ENCODE results near the gene TYROBP. TPM values are rescaled to one million over a fixed set of nuclear protein-coding genes. Genes with fewer than 3 reads are reported as not detected.
A peak's percentile ranks its signal among the peaks of the same experiment; 100 is the strongest.

The TYROBP gene
- total RNA-seq, 1 experiment from 2014 or later = not detected

GRCh38 chr19:35897706-35898451, 10.2 kb downstream of the TYROBP start:
- H3K36me3 ChIP-seq (ENCODE audit: insufficient read depth, low read length, poor library complexity, severe bottlenecking) = peaks cover 22% of the 10 kb centered on the region
- H3K27ac ChIP-seq (ENCODE audit: low read depth, low read length, poor library complexity, severe bottlenecking) = no peak overlapping the region
- ChIA-PET CTCF (no interaction called here), POLR2A (ENCODE audit: low non-redundant PET) (no interaction called here)
- no peaks in the 10 kb centered on the region for H3K9me3 ChIP-seq (ENCODE audit: low read depth, low read length, poor library complexity, severe bottlenecking)
- no peak for TF ChIP-seq CTCF (conservative IDR thresholded peaks at IDR 0.05; ENCODE audit: low read depth, low read length)
- no peak for TF ChIP-seq EZH2 (IDR thresholded peaks at IDR 0.05; ENCODE audit: borderline replicate concordance, low read depth, low read length, poor library complexity, severe bottlenecking)
- no peaks in the 10 kb centered on the region for H3K27me3 ChIP-seq (replicated peaks; ENCODE audit: insufficient read depth, low read depth, low read length, poor library complexity)
- BruUV-seq (replicated peaks) = no TSS peak
- H3K4me3 ChIP-seq (ENCODE audit: low read depth, low read length, poor library complexity, severe bottlenecking) = peak overlapping the region; percentile 73
- peaks cover 32% of the 10 kb centered on the region for H3K4me1 ChIP-seq (ENCODE audit: insufficient read depth, low read length, poor library complexity, severe bottlenecking)
- no peak for DNase-seq (ENCODE audit: low spot score)
- intact Hi-C loops (cut with micrococcal nuclease; ENCODE audit: unreplicated experiment) = no loop called here

GRCh38 chr19:35896643-35897040, 11.5 kb downstream of the TYROBP start:
- POLR2A ChIA-PET (ENCODE audit: low non-redundant PET) = interaction anchor here (0.5 kb wide), 1 partner anchor 9 kb away, joined by 4 read pairs; no protein-coding TSS in a partner anchor
- no TSS peak for BruUV-seq (replicated peaks)
- DNase-seq (ENCODE audit: low spot score) = no peak
- no peak overlapping the region for H3K4me3 ChIP-seq (ENCODE audit: low read depth, low read length, poor library complexity, severe bottlenecking)
- no peaks in the 10 kb centered on the region for H3K27me3 ChIP-seq (replicated peaks; ENCODE audit: insufficient read depth, low read depth, low read length, poor library complexity)
- TF ChIP-seq CTCF (conservative IDR thresholded peaks at IDR 0.05; ENCODE audit: low read depth, low read length) (no peak), EZH2 (IDR thresholded peaks at IDR 0.05; ENCODE audit: borderline replicate concordance, low read depth, low read length, poor library complexity, severe bottlenecking) (no peak)
- CTCF ChIA-PET = no interaction called here
- H3K36me3 ChIP-seq (ENCODE audit: insufficient read depth, low read length, poor library complexity, severe bottlenecking) = peaks cover 23% of the 10 kb centered on the region
- intact Hi-C loops (cut with micrococcal nuclease; ENCODE audit: unreplicated experiment) = no loop called here
- H3K27ac ChIP-seq (ENCODE audit: low read depth, low read length, poor library complexity, severe bottlenecking) = no peak overlapping the region
- H3K4me1 ChIP-seq (ENCODE audit: insufficient read depth, low read length, poor library complexity, severe bottlenecking) = peaks cover 20% of the 10 kb centered on the region
- no peaks in the 10 kb centered on the region for H3K9me3 ChIP-seq (ENCODE audit: low read depth, low read length, poor library complexity, severe bottlenecking)

DNA sequence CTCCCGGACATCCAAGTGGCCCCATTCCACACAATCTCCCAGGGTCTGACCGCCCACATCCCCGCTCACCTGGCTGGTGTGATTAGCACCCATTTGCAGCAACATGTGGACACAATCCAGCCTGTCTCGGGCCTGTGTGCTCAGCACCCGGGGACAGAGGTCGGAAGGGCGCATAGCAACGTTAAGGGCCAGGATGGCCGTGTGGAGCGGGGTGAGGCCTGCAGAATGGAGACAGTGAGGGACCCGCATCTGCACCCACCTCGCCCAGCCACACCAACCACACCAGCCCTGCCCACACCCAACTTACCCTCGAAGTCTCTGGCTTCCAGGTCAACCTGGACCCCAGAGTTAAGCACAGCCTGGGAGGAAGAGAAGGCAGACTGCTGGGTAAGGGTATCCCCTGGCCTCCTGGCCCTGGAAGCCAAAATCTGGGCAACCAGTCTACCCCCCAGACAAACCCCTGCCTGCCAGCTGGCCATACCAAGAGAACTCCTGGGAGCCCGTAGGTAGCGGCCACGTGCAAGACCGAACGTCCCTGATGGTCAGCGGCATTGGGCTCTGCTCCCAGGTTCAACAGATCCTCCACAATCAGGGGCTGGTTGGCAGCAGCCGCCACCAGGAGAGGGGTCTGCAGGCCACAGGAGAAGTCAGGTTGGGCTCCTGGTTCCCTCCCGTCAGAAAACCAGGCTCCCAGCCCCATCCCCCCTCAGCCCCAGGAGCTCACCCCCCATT, 12.0 kb downstream of the TYROBP start:
- Histone ChIP-seq H3K36me3 (ENCODE audit: insufficient read depth, low read length, poor library complexity, severe bottlenecking) (peaks cover 23% of the 10 kb centered on the region), H3K27ac (ENCODE audit: low read depth, low read length, poor library complexity, severe bottlenecking) (no peak overlapping the region), H3K9me3 (ENCODE audit: low read depth, low read length, poor library complexity, severe bottlenecking) (no peaks in the 10 kb centered on the region), H3K4me3 (ENCODE audit: low read depth, low read length, poor library complexity, severe bottlenecking) (no peak overlapping the region), H3K4me1 (ENCODE audit: insufficient read depth, low read length, poor library complexity, severe bottlenecking) (peaks cover 14% of the 10 kb centered on the region), H3K27me3 (replicated peaks; ENCODE audit: insufficient read depth, low read depth, low read length, poor library complexity) (no peaks in the 10 kb centered on the region)
- ChIA-PET POLR2A (ENCODE audit: low non-redundant PET) (interaction anchor here (0.5 kb wide), 1 partner anchor 10 kb away, joined by 4 read pairs; no protein-coding TSS in a partner anchor), CTCF (no interaction called here)
- no peak for TF ChIP-seq EZH2 (IDR thresholded peaks at IDR 0.05; ENCODE audit: borderline replicate concordance, low read depth, low read length, poor library complexity, severe bottlenecking)
- TF ChIP-seq CTCF (conservative IDR thresholded peaks at IDR 0.05; ENCODE audit: low read depth, low read length) = no peak
- BruUV-seq (replicated peaks) = no TSS peak
- intact Hi-C loops (cut with micrococcal nuclease; ENCODE audit: unreplicated experiment) = no loop called here
- no peak for DNase-seq (ENCODE audit: low spot score)
